H1 (cell line): Measurements from ENCODE around the gene CYP51A1. TPM values are rescaled to one million over a fixed set of nuclear protein-coding genes. Genes with fewer than 3 reads are reported as not detected.

Experiments
- CBX5 ChIP-seq: fragments of 300-800, 300-1000 bp; sonication (generic); IDR thresholded peaks from 2 replicates; pipeline ENCODE4 v1.7.1; 2016; ENCODE audit warnings: antibody characterized with exemption, low read length, low read depth
- EZH2 ChIP-seq: fragments of 200-600 bp; sonication (generic); IDR thresholded peaks from 2 replicates; pipeline ENCODE4 v1.7.1; 2012; ENCODE audit warnings: low read depth, mild to moderate bottlenecking, moderate library complexity, low read length, inconsistent platforms; ENCODE audit not compliant: severe bottlenecking
- KDM4A ChIP-seq: IDR thresholded peaks from one replicate; pipeline ENCODE4 v1.7.1; 2012; ENCODE audit warnings: low read depth, mild to moderate bottlenecking, moderate library complexity, low read length, inconsistent platforms; ENCODE audit not compliant: severe bottlenecking
- PHF8 ChIP-seq: fragments of 200-600 bp; sonication (generic); conservative IDR thresholded peaks from 2 replicates; pipeline ENCODE4 v1.7.1; 2012; ENCODE audit warnings: low read depth, mild to moderate bottlenecking, inconsistent platforms, low read length, moderate library complexity
- POLR2AphosphoS5 ChIP-seq: IDR thresholded peaks from 2 replicates; pipeline ENCODE4 v1.6.1; 2011; ENCODE audit warnings: low read depth, low read length
- RFX5 ChIP-seq: IDR thresholded peaks from 2 replicates; pipeline ENCODE4 v1.6.1; 2011; ENCODE audit warnings: low read depth, low read length, improper control_type of control experiment, borderline replicate concordance
- SAP30 ChIP-seq: fragments of 300-600 bp; sonication (generic); IDR thresholded peaks from 2 replicates; pipeline ENCODE4 v1.7.1; 2012; ENCODE audit warnings: low read length, moderate library complexity, mild to moderate bottlenecking, inconsistent platforms; ENCODE audit not compliant: insufficient read depth, insufficient replicate concordance
- SIN3A ChIP-seq, 2 experiments: IDR thresholded peaks in 1 of 2; conservative IDR thresholded peaks in 1 of 2; 2 replicates each; pipeline ENCODE4 v1.6.1; 2011 to 2012; ENCODE audit warnings: low read length in 2 of 2, improper control_type of control experiment in 1 of 2, low read depth in 1 of 2, mild to moderate bottlenecking in 1 of 2
- TEAD4 ChIP-seq: IDR thresholded peaks from 2 replicates; pipeline ENCODE4 v1.6.1; 2012; ENCODE audit warnings: low read depth, low read length, inconsistent platforms, mixed read lengths
- USF2 ChIP-seq: IDR thresholded peaks from 2 replicates; pipeline ENCODE4 v1.6.1; 2011; ENCODE audit warnings: low read length, improper control_type of control experiment
- polyA plus RNA-seq, 7 experiments: library from polyadenylated mRNA; depleted of rRNA in 3 of 7; stranded (reverse) in 5 of 7; unstranded in 2 of 7; fragments of >200 nt in 5 of 7; fragments of 200-250 nt in 2 of 7; gene quantifications; 1 replicate in 5 of 7; 2 replicates in 1 of 7; 4 replicates in 1 of 7; pipeline versions ENCODE4 v1.2.1 to v1.2.3, GENCODE V29; 2011 to 2013; ENCODE audit warnings: missing spikeins in 2 of 7, mixed read lengths in 2 of 7
- total RNA-seq: library from RNA; stranded (reverse); fragmentation: NEBNext Ultra II Directional; extraction: Animal tissue kit (Norgen Biotek cat#: 25700); gene quantifications from 2 replicates; pipeline ENCODE4 v1.2.1, GENCODE V29; 2021

CYP51A1 gene
- total and polyA plus RNA-seq, 2 of the 8 experiments (the other 6 are each of a cell fraction or from before 2014, with no cell fraction given): 9.8 to 111 TPM

- no peak for TF ChIP-seq USF2
- TF ChIP-seq SIN3A (conservative IDR thresholded peaks at IDR 0.05 in 1 of 2, IDR thresholded peaks at IDR 0.05 in 1 of 2; ENCODE audit: low read depth in 1 of 2, low read length in 2 of 2): no peak
- no peak for TF ChIP-seq RFX5
- TF ChIP-seq TEAD4: no peak
- no peak for TF ChIP-seq PHF8
- TF ChIP-seq CBX5: no peak
- TF ChIP-seq POLR2AphosphoS5: no peak
- no peak for TF ChIP-seq EZH2
- TF ChIP-seq KDM4A: no peak
- no peak for TF ChIP-seq SAP30
These were observed 24.6 kb upstream of the CYP51A1 start (continued) for GRCh38 chr7:92158660-92159575.
